GM19455 (cell line): ENCODE data around the gene DENND2A.
"Not testable (repeated sequence)": the region's sequence is repeated elsewhere in the genome, so short reads cannot be mapped to it uniquely, and the experiment has no call there.

Experiments used
- ATAC-seq: cut with Tn5 transposase; IDR thresholded peaks from one replicate; pipeline ENCODE4 v1.9.1; 2021; ENCODE audit not compliant: unreplicated experiment

Gene DENND2A

GRCh38 chr7:140557069-140557468 is 83.5 kb downstream of the DENND2A start:
- ATAC-seq, result no peak

- not testable (repeated sequence) for ATAC-seq
Observed at GRCh38 chr7:140553236-140553635, 87.4 kb downstream of the DENND2A start.

GRCh38 chr7:140552240-140552679 is 88.4 kb downstream of the DENND2A start:
- no peak for ATAC-seq

- no peak for ATAC-seq
Observed at GRCh38 chr7:140551355-140552239, 89.0 kb downstream of the DENND2A start.

GRCh38 chr7:140546947-140547346 is 93.7 kb downstream of the DENND2A start:
- no peak for ATAC-seq

GRCh38 chr7:140544388-140544826 is 96.2 kb downstream of the DENND2A start:
- ATAC-seq, result no peak

GRCh38 chr7:140542228-140542603 is 98.4 kb downstream of the DENND2A start:
- no peak for ATAC-seq

GRCh38 chr7:140541513-140542227 is 98.9 kb downstream of the DENND2A start:
- no peak for ATAC-seq

GRCh38 chr7:140541176-140541512 is 99.5 kb downstream of the DENND2A start:
- no peak for ATAC-seq

GRCh38 chr7:140540136-140540777 is 100.4 kb downstream of the DENND2A start:
- no peak for ATAC-seq

GRCh38 chr7:140539461-140539860 is 101.2 kb downstream of the DENND2A start:
- no peak for ATAC-seq

- no peak for ATAC-seq
Observed at GRCh38 chr7:140537750-140538482, 102.7 kb downstream of the DENND2A start.

- ATAC-seq, result no peak
Observed at GRCh38 chr7:140534743-140535142, 105.9 kb downstream of the DENND2A start.

- no peak for ATAC-seq
Observed at GRCh38 chr7:140533394-140533872, 107.2 kb downstream of the DENND2A start.

- ATAC-seq, result not testable (repeated sequence)
Observed at GRCh38 chr7:140529428-140529827, 111.2 kb downstream of the DENND2A start.

- no peak for ATAC-seq
Observed at GRCh38 chr7:140526787-140527664, 113.6 kb downstream of the DENND2A start.

- ATAC-seq, result no peak
Observed at GRCh38 chr7:140526214-140526613, 114.4 kb downstream of the DENND2A start.

- no peak for ATAC-seq
Observed at GRCh38 chr7:140525743-140526142, 114.9 kb downstream of the DENND2A start.

GRCh38 chr7:140521421-140521820 is 119.2 kb downstream of the DENND2A start:
- no peak for ATAC-seq

GRCh38 chr7:140519007-140519399 is 121.6 kb downstream of the DENND2A start:
- ATAC-seq, result no peak
